Central memory CD4-positive, alpha-beta T cell (primary cell): ENCODE data around the gene NPAS3.

Source experiments
- DNase-seq: peaks from one replicate; pipeline ENCODE4 v3.0.0; 2022

NPAS3 gene

GRCh38 chr14:33849455-33849801 lies 910.7 kb downstream of the NPAS3 start:
- no peak for DNase-seq

- no peak for DNase-seq
Measured at GRCh38 chr14:33850826-33851225, 912.1 kb downstream of the NPAS3 start.

- DNase-seq, result no peak
Measured at GRCh38 chr14:33851366-33851765, 912.7 kb downstream of the NPAS3 start.

DNA sequence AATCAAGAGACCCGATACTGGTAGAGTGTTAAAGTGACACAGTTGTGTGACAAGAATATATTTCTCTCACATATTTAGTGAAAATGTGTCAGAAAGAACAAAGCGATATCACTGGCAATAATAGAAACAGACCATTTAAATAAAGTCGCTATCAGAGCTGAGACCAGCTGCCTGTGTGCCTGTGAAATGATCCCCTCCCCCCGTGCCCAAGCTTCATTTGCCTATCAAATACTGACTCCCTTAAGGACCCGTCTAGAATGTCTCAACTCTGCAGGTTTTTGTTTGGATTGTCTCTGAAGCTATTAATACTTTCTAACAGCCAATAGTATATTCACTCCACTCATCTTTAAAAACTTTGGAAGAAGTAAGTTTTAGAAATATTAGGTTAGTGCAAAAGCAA lies 913.3 kb downstream of the NPAS3 start:
- DNase-seq, result no peak
